WTC11 (cell line): ENCODE data around the gene LARP1B. TPM values are rescaled to one million over a fixed set of nuclear protein-coding genes. Genes with fewer than 3 reads are reported as not detected.

Experiments used
- ATAC-seq: fragments of 200-7000 bp; cut with Tn5 transposase; 2 replicates; pipeline ENCODE4 v1.10.0; 2021; ENCODE audit warnings: mild to moderate bottlenecking, moderate library complexity
- CTCF ChIA-PET: fragments of 300-600 bp; sonication (Branson Sonifier 250); formaldehyde crosslinking; loops from one replicate; lab custom pipeline; 2021; ENCODE audit warnings: antibody characterized with exemption; lab: Charles Lee
- POLR2A ChIA-PET: fragments of 350-600 bp; sonication (Branson Sonifier 250); formaldehyde crosslinking; loops from one replicate; lab custom pipeline; 2021; ENCODE audit warnings: antibody characterized with exemption; lab: Charles Lee
- DNase-seq: peaks from one replicate; pipeline ENCODE4 v3.0.0; 2021; ENCODE audit warnings: low spot score
- H3K27ac Mint-ChIP-seq: 2 replicates; pipeline ENCODE4 v1.8.0; 2021; ENCODE audit warnings: mixed read lengths
- H3K27me3 Mint-ChIP-seq: 2 replicates; pipeline ENCODE4 v1.8.0; 2021; ENCODE audit warnings: low read depth, mild to moderate bottlenecking, moderate library complexity, mixed read lengths
- H3K36me3 Mint-ChIP-seq: 2 replicates; pipeline ENCODE4 v1.8.0; 2021; ENCODE audit warnings: mixed read lengths
- H3K4me1 Mint-ChIP-seq: 2 replicates; pipeline ENCODE4 v1.8.0; 2022; ENCODE audit warnings: mixed read lengths
- H3K4me3 Mint-ChIP-seq: 2 replicates; pipeline ENCODE4 v1.8.0; 2021; ENCODE audit warnings: mild to moderate bottlenecking, moderate library complexity, mixed read lengths
- H3K9me3 Mint-ChIP-seq: 2 replicates; pipeline ENCODE4 v1.8.0; 2021; ENCODE audit warnings: mixed read lengths
- EMX1 ChIP-seq: fragments of 250-450 bp; sonication (Bioruptor Pico); IDR thresholded peaks from 2 replicates; pipeline ENCODE4 v1.8.0; 2021; ENCODE audit warnings: mild to moderate bottlenecking
- GRHL2 ChIP-seq: fragments of 250-450 bp; sonication (Bioruptor Pico); IDR thresholded peaks from 2 replicates; pipeline ENCODE4 v1.8.0; 2022; ENCODE audit warnings: mild to moderate bottlenecking, moderate library complexity; ENCODE audit not compliant: insufficient replicate concordance, severe bottlenecking
- KAT7 ChIP-seq: sonication (generic); formaldehyde crosslinking; IDR thresholded peaks from 2 replicates; pipeline ENCODE4 v1.8.1; 2023; ENCODE audit warnings: missing genetic modification reagents, mild to moderate bottlenecking, borderline replicate concordance
- NR1H2 ChIP-seq: sonication (generic); formaldehyde crosslinking; IDR thresholded peaks from 2 replicates; pipeline ENCODE4 v1.9.0; 2021; ENCODE audit warnings: mild to moderate bottlenecking, moderate library complexity, missing genetic modification reagents
- NR3C1 ChIP-seq: sonication (generic); formaldehyde crosslinking; conservative IDR thresholded peaks from 2 replicates; pipeline ENCODE4 v1.8.1; 2023; ENCODE audit warnings: low read depth, mild to moderate bottlenecking, missing genetic modification reagents
- OVOL2 ChIP-seq: fragments of 250-450 bp; sonication (Bioruptor Pico); IDR thresholded peaks from 2 replicates; pipeline ENCODE4 v1.9.0; 2021; ENCODE audit warnings: mild to moderate bottlenecking, borderline replicate concordance
- SMAD3 ChIP-seq: sonication (generic); formaldehyde crosslinking; IDR thresholded peaks from 2 replicates; pipeline ENCODE4 v1.8.0; 2022; ENCODE audit warnings: missing genetic modification reagents, mild to moderate bottlenecking, borderline replicate concordance
- SOX15 ChIP-seq: fragments of 250-450 bp; sonication (Bioruptor Pico); IDR thresholded peaks from 2 replicates; pipeline ENCODE4 v1.9.0; 2021; ENCODE audit warnings: mild to moderate bottlenecking
- SP1 ChIP-seq: sonication (generic); formaldehyde crosslinking; conservative IDR thresholded peaks from 2 replicates; pipeline ENCODE4 v1.8.1; 2022; ENCODE audit warnings: missing genetic modification reagents
- TEAD4 ChIP-seq: sonication (generic); formaldehyde crosslinking; IDR thresholded peaks from 2 replicates; pipeline ENCODE4 v1.8.0; 2022; ENCODE audit warnings: mild to moderate bottlenecking, missing genetic modification reagents
- ZBTB21 ChIP-seq: sonication (generic); formaldehyde crosslinking; IDR thresholded peaks from 2 replicates; pipeline ENCODE4 v1.8.1; 2023; ENCODE audit warnings: mild to moderate bottlenecking, missing genetic modification reagents, borderline replicate concordance
- ZNF416 ChIP-seq: fragments of 250-450 bp; sonication (Bioruptor Pico); IDR thresholded peaks from 2 replicates; pipeline ENCODE4 v1.9.0; 2021; ENCODE audit warnings: mild to moderate bottlenecking, inconsistent platforms
- total RNA-seq: library from RNA; stranded (reverse); gene quantifications from 3 replicates; pipeline ENCODE4 v1.2.3, GENCODE V29; 2021
- TF ChIP-seq, protein P1 (sequence below): sonication (generic); formaldehyde crosslinking; IDR thresholded peaks from 2 replicates; pipeline ENCODE4 v1.8.1; 2023; ENCODE audit warnings: mild to moderate bottlenecking, moderate library complexity, missing genetic modification reagents
- TF ChIP-seq, protein P2 (sequence below): sonication (generic); formaldehyde crosslinking; conservative IDR thresholded peaks from 2 replicates; pipeline ENCODE4 v1.8.1; 2023; ENCODE audit warnings: mild to moderate bottlenecking, low read depth, missing genetic modification reagents, moderate library complexity
- TF ChIP-seq, protein P3 (sequence below): fragments of 250-450 bp; sonication (Bioruptor Pico); IDR thresholded peaks from 2 replicates; pipeline ENCODE4 v1.9.0; 2021; ENCODE audit warnings: mild to moderate bottlenecking
- TF ChIP-seq, protein P4 (sequence below): sonication (generic); formaldehyde crosslinking; IDR thresholded peaks from 2 replicates; pipeline ENCODE4 v1.8.0; 2023; ENCODE audit warnings: missing genetic modification reagents, mild to moderate bottlenecking, borderline replicate concordance
- TF ChIP-seq, protein P5 (sequence below): sonication (generic); formaldehyde crosslinking; IDR thresholded peaks from 2 replicates; pipeline ENCODE4 v1.8.1; 2022; ENCODE audit warnings: low read depth, missing genetic modification reagents, borderline replicate concordance
- TF ChIP-seq, protein P6 (sequence below): sonication (generic); formaldehyde crosslinking; IDR thresholded peaks from 2 replicates; pipeline ENCODE4 v1.8.1; 2023; ENCODE audit warnings: mild to moderate bottlenecking, missing genetic modification reagents, moderate library complexity
- TF ChIP-seq, protein P7 (sequence below): sonication (generic); formaldehyde crosslinking; IDR thresholded peaks from 2 replicates; pipeline ENCODE4 v1.8.1; 2022; ENCODE audit warnings: low read depth, mild to moderate bottlenecking, moderate library complexity, missing genetic modification reagents, borderline replicate concordance
- TF ChIP-seq, protein P8 (sequence below): sonication (generic); formaldehyde crosslinking; IDR thresholded peaks from 2 replicates; pipeline ENCODE4 v1.8.1; 2023; ENCODE audit warnings: mild to moderate bottlenecking, missing genetic modification reagents

Gene LARP1B
- total RNA-seq, 1 experiment from 2014 or later, result 35.6 TPM

DNA sequence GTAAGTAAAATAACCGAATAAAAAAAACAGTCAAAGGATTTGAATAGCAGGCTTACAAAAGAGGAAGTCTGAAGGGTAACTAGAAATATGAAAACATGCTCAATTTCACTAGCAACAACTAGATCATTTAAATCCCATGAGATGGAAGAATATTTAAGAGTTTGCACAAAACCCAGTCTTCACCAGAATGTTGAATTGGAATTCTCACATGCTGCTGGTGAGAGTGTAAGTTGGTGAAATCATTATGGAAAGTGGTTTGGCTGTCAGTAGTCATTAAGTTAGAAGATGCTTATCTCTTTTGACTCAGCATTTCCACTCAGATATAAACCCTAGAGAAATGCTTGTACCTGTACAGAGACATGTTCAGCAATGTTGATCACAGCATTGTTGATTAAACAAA lies 116.4 kb downstream of the LARP1B start (continued):
- TF ChIP-seq, protein P1, sequence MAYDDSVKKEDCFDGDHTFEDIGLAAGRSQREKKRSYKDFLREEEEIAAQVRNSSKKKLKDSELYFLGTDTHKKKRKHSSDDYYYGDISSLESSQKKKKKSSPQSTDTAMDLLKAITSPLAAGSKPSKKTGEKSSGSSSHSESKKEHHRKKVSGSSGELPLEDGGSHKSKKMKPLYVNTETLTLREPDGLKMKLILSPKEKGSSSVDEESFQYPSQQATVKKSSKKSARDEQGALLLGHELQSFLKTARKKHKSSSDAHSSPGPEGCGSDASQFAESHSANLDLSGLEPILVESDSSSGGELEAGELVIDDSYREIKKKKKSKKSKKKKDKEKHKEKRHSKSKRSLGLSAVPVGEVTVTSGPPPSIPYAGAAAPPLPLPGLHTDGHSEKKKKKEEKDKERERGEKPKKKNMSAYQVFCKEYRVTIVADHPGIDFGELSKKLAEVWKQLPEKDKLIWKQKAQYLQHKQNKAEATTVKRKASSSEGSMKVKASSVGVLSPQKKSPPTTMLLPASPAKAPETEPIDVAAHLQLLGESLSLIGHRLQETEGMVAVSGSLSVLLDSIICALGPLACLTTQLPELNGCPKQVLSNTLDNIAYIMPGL, result no peak
- TF ChIP-seq, protein P2, sequence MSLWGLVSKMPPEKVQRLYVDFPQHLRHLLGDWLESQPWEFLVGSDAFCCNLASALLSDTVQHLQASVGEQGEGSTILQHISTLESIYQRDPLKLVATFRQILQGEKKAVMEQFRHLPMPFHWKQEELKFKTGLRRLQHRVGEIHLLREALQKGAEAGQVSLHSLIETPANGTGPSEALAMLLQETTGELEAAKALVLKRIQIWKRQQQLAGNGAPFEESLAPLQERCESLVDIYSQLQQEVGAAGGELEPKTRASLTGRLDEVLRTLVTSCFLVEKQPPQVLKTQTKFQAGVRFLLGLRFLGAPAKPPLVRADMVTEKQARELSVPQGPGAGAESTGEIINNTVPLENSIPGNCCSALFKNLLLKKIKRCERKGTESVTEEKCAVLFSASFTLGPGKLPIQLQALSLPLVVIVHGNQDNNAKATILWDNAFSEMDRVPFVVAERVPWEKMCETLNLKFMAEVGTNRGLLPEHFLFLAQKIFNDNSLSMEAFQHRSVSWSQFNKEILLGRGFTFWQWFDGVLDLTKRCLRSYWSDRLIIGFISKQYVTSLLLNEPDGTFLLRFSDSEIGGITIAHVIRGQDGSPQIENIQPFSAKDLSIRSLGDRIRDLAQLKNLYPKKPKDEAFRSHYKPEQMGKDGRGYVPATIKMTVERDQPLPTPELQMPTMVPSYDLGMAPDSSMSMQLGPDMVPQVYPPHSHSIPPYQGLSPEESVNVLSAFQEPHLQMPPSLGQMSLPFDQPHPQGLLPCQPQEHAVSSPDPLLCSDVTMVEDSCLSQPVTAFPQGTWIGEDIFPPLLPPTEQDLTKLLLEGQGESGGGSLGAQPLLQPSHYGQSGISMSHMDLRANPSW (CRISPR knock-in tag), result no peak
- TF ChIP-seq ZBTB21 (CRISPR knock-in tag), result no peak
- no peak for TF ChIP-seq SP1 (CRISPR knock-in tag)
- TF ChIP-seq OVOL2 (CRISPR knock-in tag), result no peak
- TF ChIP-seq ZNF416 (CRISPR knock-in tag), result no peak
- TF ChIP-seq, protein P3, sequence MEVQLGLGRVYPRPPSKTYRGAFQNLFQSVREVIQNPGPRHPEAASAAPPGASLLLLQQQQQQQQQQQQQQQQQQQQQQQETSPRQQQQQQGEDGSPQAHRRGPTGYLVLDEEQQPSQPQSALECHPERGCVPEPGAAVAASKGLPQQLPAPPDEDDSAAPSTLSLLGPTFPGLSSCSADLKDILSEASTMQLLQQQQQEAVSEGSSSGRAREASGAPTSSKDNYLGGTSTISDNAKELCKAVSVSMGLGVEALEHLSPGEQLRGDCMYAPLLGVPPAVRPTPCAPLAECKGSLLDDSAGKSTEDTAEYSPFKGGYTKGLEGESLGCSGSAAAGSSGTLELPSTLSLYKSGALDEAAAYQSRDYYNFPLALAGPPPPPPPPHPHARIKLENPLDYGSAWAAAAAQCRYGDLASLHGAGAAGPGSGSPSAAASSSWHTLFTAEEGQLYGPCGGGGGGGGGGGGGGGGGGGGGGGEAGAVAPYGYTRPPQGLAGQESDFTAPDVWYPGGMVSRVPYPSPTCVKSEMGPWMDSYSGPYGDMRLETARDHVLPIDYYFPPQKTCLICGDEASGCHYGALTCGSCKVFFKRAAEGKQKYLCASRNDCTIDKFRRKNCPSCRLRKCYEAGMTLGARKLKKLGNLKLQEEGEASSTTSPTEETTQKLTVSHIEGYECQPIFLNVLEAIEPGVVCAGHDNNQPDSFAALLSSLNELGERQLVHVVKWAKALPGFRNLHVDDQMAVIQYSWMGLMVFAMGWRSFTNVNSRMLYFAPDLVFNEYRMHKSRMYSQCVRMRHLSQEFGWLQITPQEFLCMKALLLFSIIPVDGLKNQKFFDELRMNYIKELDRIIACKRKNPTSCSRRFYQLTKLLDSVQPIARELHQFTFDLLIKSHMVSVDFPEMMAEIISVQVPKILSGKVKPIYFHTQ, result no peak
- no peak for TF ChIP-seq SMAD3 (CRISPR knock-in tag)
- no peak for TF ChIP-seq SOX15 (CRISPR knock-in tag)
- TF ChIP-seq EMX1 (CRISPR knock-in tag), result no peak

DNA sequence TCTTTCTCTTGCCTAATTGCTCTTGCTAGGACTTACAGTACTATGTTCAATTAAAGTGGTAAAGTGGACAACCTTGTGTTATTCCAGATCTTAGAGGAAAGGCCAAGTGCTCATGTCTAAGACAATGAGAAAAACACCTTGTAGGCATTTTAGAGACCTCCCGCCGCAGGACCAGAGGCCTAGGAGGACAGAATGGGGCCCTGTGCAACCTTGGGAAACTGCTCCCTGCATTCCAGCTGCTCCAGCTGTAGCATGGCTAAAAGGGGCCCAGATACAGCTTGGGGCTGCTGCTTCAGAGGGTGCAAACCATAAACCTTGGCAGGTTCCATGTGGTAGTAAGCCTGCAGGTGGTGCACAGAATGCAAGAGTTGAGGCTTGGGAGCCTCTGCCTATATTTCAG lies 125.5 kb downstream of the LARP1B start:
- Mint-ChIP-seq H3K4me1 (peaks cover 2% of the 10 kb centered on the region; the same call in 1 of the 2 replicates), H3K27ac (no peak overlapping the region), H3K27me3 (no peaks in the 10 kb centered on the region), H3K4me3 (no peak overlapping the region), H3K36me3 (peaks cover 43% of the 10 kb centered on the region), H3K9me3 (peaks cover 36% of the 10 kb centered on the region)
- no peak for ATAC-seq
- CTCF ChIA-PET, result no interaction called here
- POLR2A ChIA-PET, result no interaction called here
- no peak for DNase-seq
- TF ChIP-seq GRHL2 (CRISPR knock-in tag) (no peak), NR3C1 (CRISPR knock-in tag) (no peak), NR1H2 (CRISPR knock-in tag) (no peak), ZNF416 (CRISPR knock-in tag) (no peak), TEAD4 (CRISPR knock-in tag) (no peak), KAT7 (CRISPR knock-in tag) (no peak)
- TF ChIP-seq, protein P4, sequence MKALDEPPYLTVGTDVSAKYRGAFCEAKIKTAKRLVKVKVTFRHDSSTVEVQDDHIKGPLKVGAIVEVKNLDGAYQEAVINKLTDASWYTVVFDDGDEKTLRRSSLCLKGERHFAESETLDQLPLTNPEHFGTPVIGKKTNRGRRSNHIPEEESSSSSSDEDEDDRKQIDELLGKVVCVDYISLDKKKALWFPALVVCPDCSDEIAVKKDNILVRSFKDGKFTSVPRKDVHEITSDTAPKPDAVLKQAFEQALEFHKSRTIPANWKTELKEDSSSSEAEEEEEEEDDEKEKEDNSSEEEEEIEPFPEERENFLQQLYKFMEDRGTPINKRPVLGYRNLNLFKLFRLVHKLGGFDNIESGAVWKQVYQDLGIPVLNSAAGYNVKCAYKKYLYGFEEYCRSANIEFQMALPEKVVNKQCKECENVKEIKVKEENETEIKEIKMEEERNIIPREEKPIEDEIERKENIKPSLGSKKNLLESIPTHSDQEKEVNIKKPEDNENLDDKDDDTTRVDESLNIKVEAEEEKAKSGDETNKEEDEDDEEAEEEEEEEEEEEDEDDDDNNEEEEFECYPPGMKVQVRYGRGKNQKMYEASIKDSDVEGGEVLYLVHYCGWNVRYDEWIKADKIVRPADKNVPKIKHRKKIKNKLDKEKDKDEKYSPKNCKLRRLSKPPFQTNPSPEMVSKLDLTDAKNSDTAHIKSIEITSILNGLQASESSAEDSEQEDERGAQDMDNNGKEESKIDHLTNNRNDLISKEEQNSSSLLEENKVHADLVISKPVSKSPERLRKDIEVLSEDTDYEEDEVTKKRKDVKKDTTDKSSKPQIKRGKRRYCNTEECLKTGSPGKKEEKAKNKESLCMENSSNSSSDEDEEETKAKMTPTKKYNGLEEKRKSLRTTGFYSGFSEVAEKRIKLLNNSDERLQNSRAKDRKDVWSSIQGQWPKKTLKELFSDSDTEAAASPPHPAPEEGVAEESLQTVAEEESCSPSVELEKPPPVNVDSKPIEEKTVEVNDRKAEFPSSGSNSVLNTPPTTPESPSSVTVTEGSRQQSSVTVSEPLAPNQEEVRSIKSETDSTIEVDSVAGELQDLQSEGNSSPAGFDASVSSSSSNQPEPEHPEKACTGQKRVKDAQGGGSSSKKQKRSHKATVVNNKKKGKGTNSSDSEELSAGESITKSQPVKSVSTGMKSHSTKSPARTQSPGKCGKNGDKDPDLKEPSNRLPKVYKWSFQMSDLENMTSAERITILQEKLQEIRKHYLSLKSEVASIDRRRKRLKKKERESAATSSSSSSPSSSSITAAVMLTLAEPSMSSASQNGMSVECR (CRISPR knock-in tag), result no peak
- TF ChIP-seq, protein P5, sequence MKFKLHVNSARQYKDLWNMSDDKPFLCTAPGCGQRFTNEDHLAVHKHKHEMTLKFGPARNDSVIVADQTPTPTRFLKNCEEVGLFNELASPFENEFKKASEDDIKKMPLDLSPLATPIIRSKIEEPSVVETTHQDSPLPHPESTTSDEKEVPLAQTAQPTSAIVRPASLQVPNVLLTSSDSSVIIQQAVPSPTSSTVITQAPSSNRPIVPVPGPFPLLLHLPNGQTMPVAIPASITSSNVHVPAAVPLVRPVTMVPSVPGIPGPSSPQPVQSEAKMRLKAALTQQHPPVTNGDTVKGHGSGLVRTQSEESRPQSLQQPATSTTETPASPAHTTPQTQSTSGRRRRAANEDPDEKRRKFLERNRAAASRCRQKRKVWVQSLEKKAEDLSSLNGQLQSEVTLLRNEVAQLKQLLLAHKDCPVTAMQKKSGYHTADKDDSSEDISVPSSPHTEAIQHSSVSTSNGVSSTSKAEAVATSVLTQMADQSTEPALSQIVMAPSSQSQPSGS (CRISPR knock-in tag), result no peak
- TF ChIP-seq, protein P6, sequence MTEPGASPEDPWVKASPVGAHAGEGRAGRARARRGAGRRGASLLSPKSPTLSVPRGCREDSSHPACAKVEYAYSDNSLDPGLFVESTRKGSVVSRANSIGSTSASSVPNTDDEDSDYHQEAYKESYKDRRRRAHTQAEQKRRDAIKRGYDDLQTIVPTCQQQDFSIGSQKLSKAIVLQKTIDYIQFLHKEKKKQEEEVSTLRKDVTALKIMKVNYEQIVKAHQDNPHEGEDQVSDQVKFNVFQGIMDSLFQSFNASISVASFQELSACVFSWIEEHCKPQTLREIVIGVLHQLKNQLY (CRISPR knock-in tag), result no peak
- TF ChIP-seq, protein P7, sequence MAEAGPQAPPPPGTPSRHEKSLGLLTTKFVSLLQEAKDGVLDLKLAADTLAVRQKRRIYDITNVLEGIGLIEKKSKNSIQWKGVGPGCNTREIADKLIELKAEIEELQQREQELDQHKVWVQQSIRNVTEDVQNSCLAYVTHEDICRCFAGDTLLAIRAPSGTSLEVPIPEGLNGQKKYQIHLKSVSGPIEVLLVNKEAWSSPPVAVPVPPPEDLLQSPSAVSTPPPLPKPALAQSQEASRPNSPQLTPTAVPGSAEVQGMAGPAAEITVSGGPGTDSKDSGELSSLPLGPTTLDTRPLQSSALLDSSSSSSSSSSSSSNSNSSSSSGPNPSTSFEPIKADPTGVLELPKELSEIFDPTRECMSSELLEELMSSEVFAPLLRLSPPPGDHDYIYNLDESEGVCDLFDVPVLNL (CRISPR knock-in tag), result no peak
- TF ChIP-seq, protein P8, sequence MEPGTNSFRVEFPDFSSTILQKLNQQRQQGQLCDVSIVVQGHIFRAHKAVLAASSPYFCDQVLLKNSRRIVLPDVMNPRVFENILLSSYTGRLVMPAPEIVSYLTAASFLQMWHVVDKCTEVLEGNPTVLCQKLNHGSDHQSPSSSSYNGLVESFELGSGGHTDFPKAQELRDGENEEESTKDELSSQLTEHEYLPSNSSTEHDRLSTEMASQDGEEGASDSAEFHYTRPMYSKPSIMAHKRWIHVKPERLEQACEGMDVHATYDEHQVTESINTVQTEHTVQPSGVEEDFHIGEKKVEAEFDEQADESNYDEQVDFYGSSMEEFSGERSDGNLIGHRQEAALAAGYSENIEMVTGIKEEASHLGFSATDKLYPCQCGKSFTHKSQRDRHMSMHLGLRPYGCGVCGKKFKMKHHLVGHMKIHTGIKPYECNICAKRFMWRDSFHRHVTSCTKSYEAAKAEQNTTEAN (CRISPR knock-in tag), result no peak
